ENCODE measurements around the gene VPS9D1.

The VPS9D1 gene

GRCh38 chr16:89721546-89722391, 1.1 kb upstream of the VPS9D1 start:
- Histone ChIP-seq H3K4me3 (ENCODE audit: insufficient read depth, low read depth, low read length) (peak overlapping the region; percentile 89), H3K4me1 (ENCODE audit: control insufficient read depth, insufficient read depth, low read length) (peaks cover 17% of the 10 kb centered on the region), H3K9me3 (ENCODE audit: control insufficient read depth, low read length) (no peaks in the 10 kb centered on the region), H3K36me3 (ENCODE audit: control insufficient read depth, insufficient read depth, low read length) (peaks cover 15% of the 10 kb centered on the region), H3K27me3 (ENCODE audit: control insufficient read depth, insufficient read depth, low read length, poor library complexity, severe bottlenecking) (peaks cover 35% of the 10 kb centered on the region), H3K27ac (ENCODE audit: insufficient read depth, low read depth, low read length, poor library complexity, severe bottlenecking) (peak overlapping the region; percentile 63)
- WGBS, 2 experiments = 1% methylated on average over 112 of the region's 112 CpGs

GRCh38 chr16:89720551-89720812, 216 bp downstream of the VPS9D1 start:
- WGBS, 2 experiments = 0% methylated on average over 29 of the region's 29 CpGs
- Histone ChIP-seq H3K4me3 (ENCODE audit: insufficient read depth, low read depth, low read length) (peak overlapping the region; percentile 89), H3K9me3 (ENCODE audit: control insufficient read depth, low read length) (no peaks in the 10 kb centered on the region), H3K27me3 (ENCODE audit: control insufficient read depth, insufficient read depth, low read length, poor library complexity, severe bottlenecking) (peaks cover 35% of the 10 kb centered on the region), H3K36me3 (ENCODE audit: control insufficient read depth, insufficient read depth, low read length) (peaks cover 12% of the 10 kb centered on the region), H3K4me1 (ENCODE audit: control insufficient read depth, insufficient read depth, low read length) (peaks cover 17% of the 10 kb centered on the region), H3K27ac (ENCODE audit: insufficient read depth, low read depth, low read length, poor library complexity, severe bottlenecking) (no peak overlapping the region)

- peaks cover 3% of the 10 kb centered on the region for H3K36me3 ChIP-seq (ENCODE audit: control insufficient read depth, insufficient read depth, low read length)
- H3K4me1 ChIP-seq (ENCODE audit: control insufficient read depth, insufficient read depth, low read length) = peaks cover 17% of the 10 kb centered on the region
- WGBS, 2 experiments = 93% methylated on average over 24 of the region's 24 CpGs
- H3K4me3 ChIP-seq (ENCODE audit: insufficient read depth, low read depth, low read length) = no peak overlapping the region
- no peak overlapping the region for H3K27ac ChIP-seq (ENCODE audit: insufficient read depth, low read depth, low read length, poor library complexity, severe bottlenecking)
- H3K27me3 ChIP-seq (ENCODE audit: control insufficient read depth, insufficient read depth, low read length, poor library complexity, severe bottlenecking) = peaks cover 31% of the 10 kb centered on the region
- no peaks in the 10 kb centered on the region for H3K9me3 ChIP-seq (ENCODE audit: control insufficient read depth, low read length)
Observed at GRCh38 chr16:89717688-89718505, 2.8 kb downstream of the VPS9D1 start.

GRCh38 chr16:89716916-89717687, 3.6 kb downstream of the VPS9D1 start:
- WGBS, 2 experiments = 94 to 95% methylated on average over 25 to 28 of the region's 29 CpGs
- Histone ChIP-seq H3K9me3 (ENCODE audit: control insufficient read depth, low read length) (no peaks in the 10 kb centered on the region), H3K4me3 (ENCODE audit: insufficient read depth, low read depth, low read length) (no peak overlapping the region), H3K27ac (ENCODE audit: insufficient read depth, low read depth, low read length, poor library complexity, severe bottlenecking) (no peak overlapping the region), H3K27me3 (ENCODE audit: control insufficient read depth, insufficient read depth, low read length, poor library complexity, severe bottlenecking) (peaks cover 24% of the 10 kb centered on the region), H3K4me1 (ENCODE audit: control insufficient read depth, insufficient read depth, low read length) (peaks cover 9% of the 10 kb centered on the region), H3K36me3 (ENCODE audit: control insufficient read depth, insufficient read depth, low read length) (no peaks in the 10 kb centered on the region)

GRCh38 chr16:89716493-89716892, 4.2 kb downstream of the VPS9D1 start:
- H3K36me3 ChIP-seq (ENCODE audit: control insufficient read depth, insufficient read depth, low read length) = no peaks in the 10 kb centered on the region
- H3K4me1 ChIP-seq (ENCODE audit: control insufficient read depth, insufficient read depth, low read length) = peaks cover 6% of the 10 kb centered on the region
- no peaks in the 10 kb centered on the region for H3K9me3 ChIP-seq (ENCODE audit: control insufficient read depth, low read length)
- no peak overlapping the region for H3K4me3 ChIP-seq (ENCODE audit: insufficient read depth, low read depth, low read length)
- peaks cover 21% of the 10 kb centered on the region for H3K27me3 ChIP-seq (ENCODE audit: control insufficient read depth, insufficient read depth, low read length, poor library complexity, severe bottlenecking)
- 93 to 94% methylated on average over 15 of the region's 15 CpGs for WGBS, 2 experiments
- no peak overlapping the region for H3K27ac ChIP-seq (ENCODE audit: insufficient read depth, low read depth, low read length, poor library complexity, severe bottlenecking)

- H3K4me1 ChIP-seq (ENCODE audit: control insufficient read depth, insufficient read depth, low read length) = peaks cover 18% of the 10 kb centered on the region
- H3K27me3 ChIP-seq (ENCODE audit: control insufficient read depth, insufficient read depth, low read length, poor library complexity, severe bottlenecking) = peaks cover 5% of the 10 kb centered on the region
- H3K27ac ChIP-seq (ENCODE audit: insufficient read depth, low read depth, low read length, poor library complexity, severe bottlenecking) = no peak overlapping the region
- H3K36me3 ChIP-seq (ENCODE audit: control insufficient read depth, insufficient read depth, low read length) = no peaks in the 10 kb centered on the region
- peak overlapping the region; percentile 64 for H3K4me3 ChIP-seq (ENCODE audit: insufficient read depth, low read depth, low read length)
- 16 to 18% methylated on average over 22 of the region's 22 CpGs for WGBS, 2 experiments
- no peaks in the 10 kb centered on the region for H3K9me3 ChIP-seq (ENCODE audit: control insufficient read depth, low read length)
Observed at GRCh38 chr16:89712274-89712781, 8.4 kb downstream of the VPS9D1 start.

- H3K36me3 ChIP-seq (ENCODE audit: control insufficient read depth, insufficient read depth, low read length) = no peaks in the 10 kb centered on the region
- peaks cover 18% of the 10 kb centered on the region for H3K4me1 ChIP-seq (ENCODE audit: control insufficient read depth, insufficient read depth, low read length)
- no peak overlapping the region for H3K27ac ChIP-seq (ENCODE audit: insufficient read depth, low read depth, low read length, poor library complexity, severe bottlenecking)
- H3K4me3 ChIP-seq (ENCODE audit: insufficient read depth, low read depth, low read length) = peak overlapping the region; percentile 64
- 7 to 8% methylated on average over 43 to 45 of the region's 48 CpGs for WGBS, 2 experiments
- H3K9me3 ChIP-seq (ENCODE audit: control insufficient read depth, low read length) = no peaks in the 10 kb centered on the region
- H3K27me3 ChIP-seq (ENCODE audit: control insufficient read depth, insufficient read depth, low read length, poor library complexity, severe bottlenecking) = peaks cover 5% of the 10 kb centered on the region
Observed at GRCh38 chr16:89711601-89712273, 9.0 kb downstream of the VPS9D1 start.

GRCh38 chr16:89710709-89711564, 9.8 kb downstream of the VPS9D1 start:
- no peaks in the 10 kb centered on the region for H3K36me3 ChIP-seq (ENCODE audit: control insufficient read depth, insufficient read depth, low read length)
- no peaks in the 10 kb centered on the region for H3K9me3 ChIP-seq (ENCODE audit: control insufficient read depth, low read length)
- WGBS, 2 experiments = 93 to 94% methylated on average over 63 of the region's 63 CpGs
- peaks cover 18% of the 10 kb centered on the region for H3K4me1 ChIP-seq (ENCODE audit: control insufficient read depth, insufficient read depth, low read length)
- H3K27ac ChIP-seq (ENCODE audit: insufficient read depth, low read depth, low read length, poor library complexity, severe bottlenecking) = no peak overlapping the region
- H3K4me3 ChIP-seq (ENCODE audit: insufficient read depth, low read depth, low read length) = no peak overlapping the region
- peaks cover 5% of the 10 kb centered on the region for H3K27me3 ChIP-seq (ENCODE audit: control insufficient read depth, insufficient read depth, low read length, poor library complexity, severe bottlenecking)

All from ectodermal cell (in vitro differentiated cells).